Astrocyte (in vitro differentiated cells and primary cell): ENCODE measurements around the gene AFF4.

Source experiments
- CTCF ChIP-seq: IDR thresholded peaks from 2 replicates; pipeline ENCODE4 v1.5.1; 2011; ENCODE audit warnings: low read depth, mild to moderate bottlenecking, inconsistent platforms, low read length, moderate library complexity; ENCODE audit not compliant: insufficient read depth
- EZH2 ChIP-seq: IDR thresholded peaks from 2 replicates; pipeline ENCODE4 v1.6.1; 2012; ENCODE audit warnings: mild to moderate bottlenecking, low read length, inconsistent platforms; ENCODE audit not compliant: insufficient read depth

GRCh38 chr5:132947671-132948070 is 15.8 kb downstream of the AFF4 start:
- TF ChIP-seq CTCF (no peak), EZH2 (no peak)
